Endothelial cell (in vitro differentiated cells): Measurements from ENCODE around the gene TREML4. TPM values are rescaled to one million over a fixed set of nuclear protein-coding genes. Genes with fewer than 3 reads are reported as not detected.
"Not testable (repeated sequence)": the region's sequence is repeated elsewhere in the genome, so short reads cannot be mapped to it uniquely, and the experiment has no call there.

Experiments used
- DNase-seq: peaks from one replicate; pipeline ENCODE4 v3.0.0; 2021; ENCODE audit warnings: low spot score
- H3K27ac Mint-ChIP-seq: one replicate; pipeline ENCODE4 v1.8.0; 2021; ENCODE audit warnings: mixed read lengths, inconsistent platforms; ENCODE audit not compliant: unreplicated experiment
- H3K27me3 Mint-ChIP-seq: one replicate; pipeline ENCODE4 v1.8.0; 2021; ENCODE audit warnings: mild to moderate bottlenecking, moderate library complexity, mixed read lengths, inconsistent platforms; ENCODE audit not compliant: unreplicated experiment
- H3K36me3 Mint-ChIP-seq: one replicate; pipeline ENCODE4 v1.8.0; 2021; ENCODE audit warnings: mild to moderate bottlenecking, low read depth, mixed read lengths, inconsistent platforms; ENCODE audit not compliant: unreplicated experiment
- H3K4me1 Mint-ChIP-seq: one replicate; pipeline ENCODE4 v1.8.0; 2021; ENCODE audit warnings: mild to moderate bottlenecking, mixed read lengths, inconsistent platforms; ENCODE audit not compliant: unreplicated experiment
- H3K4me3 Mint-ChIP-seq: one replicate; pipeline ENCODE4 v1.8.0; 2021; ENCODE audit warnings: mild to moderate bottlenecking, mixed read lengths, inconsistent platforms; ENCODE audit not compliant: unreplicated experiment
- H3K9me3 Mint-ChIP-seq: one replicate; pipeline ENCODE4 v1.8.0; 2021; ENCODE audit warnings: mixed read lengths, inconsistent platforms; ENCODE audit not compliant: unreplicated experiment
- CTCF ChIP-seq: fragments of 200-600 bp; sonication (generic); IDR thresholded peaks from one replicate; pipeline ENCODE4 v1.5.0; 2021; ENCODE audit warnings: antibody characterized with exemption; ENCODE audit not compliant: unreplicated experiment
- total RNA-seq: library from RNA; stranded (reverse); fragmentation: NEBNext Ultra II Directional; extraction: Animal tissue kit (Norgen Biotek cat#: 25700); gene quantifications from one replicate; pipeline ENCODE4 v1.2.1, GENCODE V29; 2021; ENCODE audit not compliant: unreplicated experiment

TREML4 gene
- total RNA-seq, 1 donor from 2014 or later, result 0.15 TPM

GRCh38 chr6:41186031-41186562, 42.1 kb upstream of the TREML4 start:
- H3K4me3 Mint-ChIP-seq, result no peak overlapping the region
- TF ChIP-seq CTCF, result no peak
- peak overlapping the region; percentile 58 for H3K27ac Mint-ChIP-seq
- H3K36me3 Mint-ChIP-seq, result no peaks in the 10 kb centered on the region
- no peaks in the 10 kb centered on the region for H3K9me3 Mint-ChIP-seq
- DNase-seq, result peak; percentile 22
- no peaks in the 10 kb centered on the region for H3K27me3 Mint-ChIP-seq
- H3K4me1 Mint-ChIP-seq, result peaks cover 12% of the 10 kb centered on the region

- DNase-seq, result no peak
- peaks cover 2% of the 10 kb centered on the region for H3K27me3 Mint-ChIP-seq
- H3K4me1 Mint-ChIP-seq, result peaks cover 12% of the 10 kb centered on the region
- no peaks in the 10 kb centered on the region for H3K9me3 Mint-ChIP-seq
- TF ChIP-seq CTCF, result no peak
- no peaks in the 10 kb centered on the region for H3K36me3 Mint-ChIP-seq
- no peak overlapping the region for H3K4me3 Mint-ChIP-seq
- H3K27ac Mint-ChIP-seq, result no peak overlapping the region
These were observed 39.9 kb upstream of the TREML4 start for GRCh38 chr6:41187924-41188886.

DNA sequence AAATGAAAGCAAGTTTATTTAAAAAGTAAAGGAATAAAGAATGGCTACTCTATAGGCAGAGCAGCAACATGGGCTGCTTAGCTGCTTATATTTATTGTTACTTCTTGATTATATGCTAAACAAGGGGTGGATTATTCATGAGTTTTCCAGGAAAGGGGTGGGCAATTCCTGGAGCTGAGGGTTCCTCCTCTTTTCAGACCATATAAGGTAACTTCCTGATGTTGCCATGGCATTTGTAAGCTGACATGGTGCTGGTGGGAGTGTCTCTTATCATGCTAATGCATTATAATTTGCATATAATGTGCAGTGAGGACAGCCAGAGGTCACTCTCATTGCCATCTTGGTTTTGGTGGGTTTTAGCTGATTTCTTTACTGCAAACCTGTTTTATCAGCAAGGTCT, 39.1 kb upstream of the TREML4 start:
- H3K36me3 Mint-ChIP-seq, H3K9me3 Mint-ChIP-seq, H3K27me3 Mint-ChIP-seq, H3K27ac Mint-ChIP-seq, H3K4me3 Mint-ChIP-seq, DNase-seq: not testable (repeated sequence)
- peaks cover 12% of the 10 kb centered on the region for H3K4me1 Mint-ChIP-seq

DNA sequence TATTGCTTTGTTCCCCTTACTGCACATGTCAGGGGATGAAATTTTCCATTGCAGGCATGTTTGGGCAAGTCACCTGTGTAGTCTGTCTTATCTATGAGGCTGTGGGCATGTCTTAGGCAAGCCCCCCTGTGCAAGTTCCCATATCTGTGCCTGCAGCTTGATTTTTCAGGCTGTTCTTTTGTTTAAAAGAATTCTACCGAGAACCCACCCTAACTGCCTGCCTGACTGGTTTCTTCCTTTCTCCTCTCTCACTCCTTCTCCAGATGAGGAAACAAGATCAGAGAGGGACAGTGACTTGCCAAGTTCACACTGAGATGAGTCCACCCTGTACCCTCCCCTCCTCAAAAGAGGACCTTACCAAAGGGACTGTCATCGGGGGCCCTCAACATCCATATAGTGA, 38.2 kb upstream of the TREML4 start:
- TF ChIP-seq CTCF, result no peak
- H3K9me3 Mint-ChIP-seq, result no peaks in the 10 kb centered on the region
- H3K27me3 Mint-ChIP-seq, result peaks cover 4% of the 10 kb centered on the region
- peaks cover 12% of the 10 kb centered on the region for H3K4me1 Mint-ChIP-seq
- no peak overlapping the region for H3K27ac Mint-ChIP-seq
- DNase-seq, result no peak
- H3K36me3 Mint-ChIP-seq, result peaks cover 3% of the 10 kb centered on the region
- H3K4me3 Mint-ChIP-seq, result no peak overlapping the region

DNA sequence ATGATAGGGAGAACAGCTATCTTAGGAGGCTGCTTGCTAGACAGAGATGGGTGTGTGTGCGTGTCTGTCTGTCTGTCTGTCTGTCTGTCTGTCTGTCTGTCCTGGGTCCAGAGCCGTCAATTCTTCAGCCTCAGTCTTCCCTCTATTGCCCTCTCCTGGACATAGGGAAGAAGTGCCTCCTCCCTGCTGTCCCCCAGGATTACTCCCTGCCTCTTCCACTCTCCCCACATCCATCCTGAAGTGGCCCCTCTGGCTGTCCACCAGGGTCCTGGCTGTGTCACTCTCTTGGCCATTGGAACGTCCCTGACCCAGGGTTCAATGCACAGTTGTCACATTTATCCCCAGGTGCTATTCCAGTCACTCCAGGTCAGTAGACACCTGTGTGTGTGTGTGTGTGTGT, 37.4 kb upstream of the TREML4 start:
- H3K4me1 Mint-ChIP-seq, result peaks cover 11% of the 10 kb centered on the region
- no peak overlapping the region for H3K27ac Mint-ChIP-seq
- no peaks in the 10 kb centered on the region for H3K9me3 Mint-ChIP-seq
- no peak for TF ChIP-seq CTCF
- H3K27me3 Mint-ChIP-seq, result peaks cover 4% of the 10 kb centered on the region
- no peak overlapping the region for H3K4me3 Mint-ChIP-seq
- H3K36me3 Mint-ChIP-seq, result peaks cover 4% of the 10 kb centered on the region
- DNase-seq, result no peak
